GM13977 (cell line): ENCODE results near the gene TMEM175.
"Not testable (repeated sequence)": the region's sequence is repeated elsewhere in the genome, so short reads cannot be mapped to it uniquely, and the experiment has no call there.

Experiments
- DNase-seq: peaks from one replicate; pipeline ENCODE4 v3.0.0; 2012; ENCODE audit warnings: low spot score
- CTCF ChIP-seq: IDR thresholded peaks from 2 replicates; pipeline ENCODE4 v1.5.1; 2012; ENCODE audit warnings: mild to moderate bottlenecking, control low read depth; ENCODE audit not compliant: insufficient read depth; ENCODE audit errors: extremely low read depth, missing control alignments
- in situ Hi-C: fragments of 300-500 bp; cut with MboI; formaldehyde crosslinking; loops from one replicate; pipeline ENCODE4 v1.12.0; 2022; ENCODE audit warnings: low sequenced_read_pairs, low pct_unique_long_range_greater_than_20kb, mixed read lengths, inconsistent platforms; ENCODE audit not compliant: unreplicated experiment

The TMEM175 gene

GRCh38 chr4:924107-925096, 7.9 kb upstream of the TMEM175 start:
- no peak for TF ChIP-seq CTCF
- in situ Hi-C loops = no loop called here
- DNase-seq = peak; percentile 70

DNA sequence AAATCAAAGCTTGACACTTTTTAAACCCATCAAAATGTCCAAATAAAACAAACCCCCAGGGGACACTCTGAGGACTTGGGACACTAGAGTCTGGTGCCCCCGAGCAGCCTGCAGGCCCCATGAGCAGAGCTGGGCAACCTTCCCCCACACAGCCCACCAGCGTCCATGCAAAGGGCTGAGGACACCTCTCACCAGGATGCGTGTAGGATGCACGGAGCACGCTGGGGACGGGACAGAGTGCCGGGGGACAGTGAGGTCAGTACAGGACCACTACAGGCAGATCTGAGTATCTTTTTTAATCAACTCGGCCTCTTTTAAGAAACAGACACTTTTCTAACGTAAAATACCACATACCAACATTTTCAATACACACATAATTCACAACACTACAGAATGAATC, 7.1 kb upstream of the TMEM175 start:
- DNase-seq = no peak
- no peak for TF ChIP-seq CTCF
- in situ Hi-C loops = no loop called here

DNA sequence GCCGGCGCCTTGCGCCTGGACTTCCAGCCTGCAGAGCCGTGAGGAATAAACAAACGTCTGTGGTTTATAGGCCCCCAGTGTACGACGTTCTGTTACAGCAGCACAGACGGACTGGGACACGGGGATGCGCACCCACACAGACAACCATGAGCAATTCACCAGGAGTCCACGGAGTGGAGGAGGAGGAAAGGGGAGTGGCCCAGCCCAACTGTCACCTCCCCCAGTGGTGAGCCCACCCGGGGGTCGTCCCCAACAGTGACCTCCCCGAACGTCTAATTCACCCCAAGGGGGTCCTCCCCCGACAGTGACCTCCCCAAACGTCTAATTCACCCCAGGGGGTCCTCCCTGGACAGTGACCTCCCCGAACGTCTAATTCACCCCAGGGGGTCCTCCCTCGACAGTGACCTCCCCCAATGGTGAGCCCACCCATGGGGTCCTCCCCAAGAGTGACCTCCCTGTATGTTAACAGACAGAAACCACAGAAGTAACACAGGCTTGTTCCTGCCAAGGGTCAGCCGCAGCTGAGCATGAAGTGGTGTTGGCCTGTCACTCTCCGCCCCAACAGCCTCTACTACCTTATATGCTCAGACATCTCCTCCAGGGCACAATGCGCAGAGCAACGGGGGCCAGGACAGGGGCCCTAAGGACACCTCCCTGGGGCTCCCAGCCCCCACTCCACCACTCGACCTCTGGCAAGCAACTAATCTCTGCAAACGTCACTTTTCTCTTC, 6.3 kb upstream of the TMEM175 start:
- TF ChIP-seq CTCF = no peak
- in situ Hi-C loops = no loop called here
- no peak for DNase-seq

DNA sequence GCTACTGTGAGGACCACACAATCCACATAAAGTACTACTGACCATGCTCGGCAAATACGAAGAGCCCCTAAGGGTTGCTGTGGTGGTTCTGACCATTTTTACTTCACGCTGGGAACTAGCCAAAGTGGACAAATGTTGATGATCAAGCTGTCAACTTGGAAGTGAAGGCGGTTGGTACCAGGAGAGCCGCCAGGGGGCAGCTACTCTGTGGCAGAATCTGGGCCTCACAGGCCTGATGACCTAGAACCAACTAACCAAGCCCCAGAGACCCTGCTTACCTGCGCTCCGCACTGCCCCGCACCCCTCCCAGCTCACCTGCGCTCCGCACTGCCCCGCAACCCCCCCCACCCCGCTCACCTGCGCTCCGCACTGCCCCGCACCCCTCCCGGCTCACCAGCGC, 5.7 kb upstream of the TMEM175 start:
- in situ Hi-C loops = no loop called here
- no peak for TF ChIP-seq CTCF
- no peak for DNase-seq

DNA sequence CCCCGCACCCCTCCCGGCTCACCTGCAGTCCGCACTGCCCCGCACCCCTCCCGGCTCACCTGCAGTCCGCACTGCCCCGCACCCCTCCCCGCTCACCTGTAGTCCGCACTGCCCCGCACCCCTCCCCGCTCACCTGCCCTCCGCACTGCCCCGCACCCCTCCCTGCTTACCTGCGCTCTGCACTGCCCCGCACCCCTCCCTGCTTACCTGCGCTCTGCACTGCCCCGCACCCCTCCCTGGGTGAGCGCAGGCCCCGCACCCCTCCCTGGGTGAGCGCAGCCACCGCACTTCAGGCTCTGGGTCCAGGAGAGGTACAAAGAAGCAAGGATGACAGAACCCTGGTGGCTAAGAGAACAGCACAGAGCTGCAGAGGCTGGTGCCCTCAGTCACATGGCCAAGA, 4.7 kb upstream of the TMEM175 start:
- in situ Hi-C loops = not testable (repeated sequence)

GRCh38 chr4:929096-929765, 3.0 kb upstream of the TMEM175 start:
- in situ Hi-C loops = no loop called here
- TF ChIP-seq CTCF = no peak
- no peak for DNase-seq

More for the DNA sequence above, 4.7 kb upstream of the TMEM175 start:
- not testable (repeated sequence) for DNase-seq
